ENCODE data around the gene HOOK1. TPM values are rescaled to one million over a fixed set of nuclear protein-coding genes. Genes with fewer than 3 reads are reported as not detected.

HOOK1 gene
- total RNA-seq, 1 donor from 2014 or later = 4.0 TPM

- intact Hi-C loops (cut with micrococcal nuclease) = no loop called here
- Histone ChIP-seq H3K4me3 (no peak overlapping the region), H3K9me3 (replicated peaks) (peaks cover 7% of the 10 kb centered on the region), H3K27ac (replicated peaks) (peak overlapping the region; percentile 62), H3K4me1 (peaks cover 15% of the 10 kb centered on the region), H3K36me3 (no peaks in the 10 kb centered on the region), H3K27me3 (ENCODE audit: low read depth) (no peaks in the 10 kb centered on the region)
- TF ChIP-seq CTCF (IDR thresholded peaks at IDR 0.05; ENCODE audit: borderline replicate concordance) = no peak
- no peak for DNase-seq
These were observed 43.1 kb downstream of the HOOK1 start for GRCh38 chr1:59857679-59858354.

GRCh38 chr1:59866462-59866861 lies 51.7 kb downstream of the HOOK1 start:
- Histone ChIP-seq H3K36me3 (no peaks in the 10 kb centered on the region), H3K4me3 (no peak overlapping the region), H3K4me1 (no peaks in the 10 kb centered on the region), H3K27ac (replicated peaks) (no peak overlapping the region), H3K9me3 (replicated peaks) (no peaks in the 10 kb centered on the region), H3K27me3 (ENCODE audit: low read depth) (no peaks in the 10 kb centered on the region)
- intact Hi-C loops (cut with micrococcal nuclease) = no loop called here
- DNase-seq = no peak
- no peak for TF ChIP-seq CTCF (IDR thresholded peaks at IDR 0.05; ENCODE audit: borderline replicate concordance)

- no peak overlapping the region for H3K4me3 ChIP-seq
- no peaks in the 10 kb centered on the region for H3K36me3 ChIP-seq
- no peak for TF ChIP-seq CTCF (IDR thresholded peaks at IDR 0.05; ENCODE audit: borderline replicate concordance)
- H3K9me3 ChIP-seq (replicated peaks) = peaks cover 6% of the 10 kb centered on the region
- H3K4me1 ChIP-seq = no peaks in the 10 kb centered on the region
- intact Hi-C loops (cut with micrococcal nuclease) = no loop called here
- H3K27ac ChIP-seq (replicated peaks) = no peak overlapping the region
- H3K27me3 ChIP-seq (ENCODE audit: low read depth) = no peaks in the 10 kb centered on the region
- no peak for DNase-seq
These were observed 57.0 kb downstream of the HOOK1 start for GRCh38 chr1:59871746-59872145.

DNA sequence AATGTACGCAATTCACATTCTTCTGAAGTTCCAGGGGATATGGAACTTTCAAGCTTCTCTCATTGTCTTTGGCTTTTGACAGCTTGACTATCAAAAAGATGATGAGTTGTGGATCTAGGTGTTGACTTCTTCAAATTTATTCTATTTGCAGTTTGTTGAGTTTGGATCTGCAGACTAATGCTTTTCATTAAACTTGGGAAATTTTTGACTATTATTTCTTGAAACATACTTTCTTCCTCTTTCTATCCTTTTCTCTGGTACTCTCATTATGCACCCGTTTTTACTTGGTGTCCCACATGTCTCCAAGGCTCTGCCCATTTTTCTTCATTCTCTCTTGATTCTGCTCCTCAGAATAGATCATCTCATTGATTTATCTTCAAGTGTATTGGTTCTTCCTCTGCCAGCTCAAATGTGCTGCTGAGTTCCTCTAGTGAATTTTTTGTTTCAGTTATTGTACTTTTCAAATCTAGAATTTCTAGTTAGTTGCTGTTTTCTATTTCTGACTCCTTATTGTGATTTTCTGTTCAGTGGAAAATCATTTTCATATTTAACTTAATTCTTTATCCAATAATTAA lies 62.4 kb downstream of the HOOK1 start:
- peaks cover 5% of the 10 kb centered on the region for H3K4me1 ChIP-seq
- no peak overlapping the region for H3K27ac ChIP-seq (replicated peaks)
- no peak for TF ChIP-seq CTCF (IDR thresholded peaks at IDR 0.05; ENCODE audit: borderline replicate concordance)
- intact Hi-C loops (cut with micrococcal nuclease) = no loop called here
- H3K9me3 ChIP-seq (replicated peaks) = peaks cover 23% of the 10 kb centered on the region
- no peak for DNase-seq
- no peaks in the 10 kb centered on the region for H3K36me3 ChIP-seq
- no peaks in the 10 kb centered on the region for H3K27me3 ChIP-seq (ENCODE audit: low read depth)
- H3K4me3 ChIP-seq = no peak overlapping the region

GRCh38 chr1:59878370-59878769 lies 63.6 kb downstream of the HOOK1 start:
- no peak overlapping the region for H3K4me3 ChIP-seq
- H3K27ac ChIP-seq (replicated peaks) = no peak overlapping the region
- TF ChIP-seq CTCF (IDR thresholded peaks at IDR 0.05; ENCODE audit: borderline replicate concordance) = no peak
- intact Hi-C loops (cut with micrococcal nuclease) = loop anchor here (2.0 kb wide), 1 partner anchor 68 kb away; no protein-coding TSS in a partner anchor
- DNase-seq = no peak
- no peaks in the 10 kb centered on the region for H3K27me3 ChIP-seq (ENCODE audit: low read depth)
- no peaks in the 10 kb centered on the region for H3K36me3 ChIP-seq
- H3K9me3 ChIP-seq (replicated peaks) = peaks cover 23% of the 10 kb centered on the region
- peaks cover 5% of the 10 kb centered on the region for H3K4me1 ChIP-seq

Measured in left ventricle myocardium inferior (tissue), 1 donor.